K562 (cell line): ENCODE results near the gene PBXIP1. TPM values are rescaled to one million over a fixed set of nuclear protein-coding genes. Genes with fewer than 3 reads are reported as not detected.
A peak's percentile ranks its signal among the peaks of the same experiment; 100 is the strongest.

Source experiments
- CCNT2 ChIP-seq: IDR thresholded peaks from 2 replicates; pipeline ENCODE4 v1.6.1; 2011; ENCODE audit warnings: borderline replicate concordance, low read depth, mild to moderate bottlenecking, moderate library complexity, mixed read lengths, low read length; ENCODE audit not compliant: insufficient read length; ENCODE audit errors: extremely low read depth
- DIDO1 ChIP-seq: fragments of 450-650 bp; IDR thresholded peaks from 2 replicates; pipeline ENCODE4 v1.6.1; 2016; ENCODE audit warnings: low read depth, missing biosample characterization, missing genetic modification characterization
- HIVEP1 ChIP-seq: fragments of 250-450 bp; sonication (Bioruptor Pico); IDR thresholded peaks from 2 replicates; pipeline ENCODE4 v1.4.0; 2020; ENCODE audit warnings: mild to moderate bottlenecking
- L3MBTL2 ChIP-seq: fragments of 450-650 bp; IDR thresholded peaks from 2 replicates; pipeline ENCODE4 v1.6.1; 2016; ENCODE audit warnings: mild to moderate bottlenecking, moderate library complexity
- MAFG ChIP-seq: fragments of 450-650 bp; conservative IDR thresholded peaks from 2 replicates; pipeline ENCODE4 v1.6.1; 2016; ENCODE audit warnings: missing genetic modification characterization, missing compliant biosample characterization
- MEIS2 ChIP-seq: fragments of 450-650 bp; IDR thresholded peaks from 2 replicates; pipeline ENCODE4 v1.6.1; 2014; ENCODE audit warnings: mild to moderate bottlenecking; ENCODE audit not compliant: partially characterized antibody
- PHTF2 ChIP-seq: fragments of 250-450 bp; sonication (Bioruptor Pico); IDR thresholded peaks from 2 replicates; pipeline ENCODE4 v1.5.0; 2021; ENCODE audit warnings: mild to moderate bottlenecking
- RBM15 ChIP-seq: fragments of 200-400 bp; formaldehyde crosslinking; IDR thresholded peaks from 2 replicates; pipeline ENCODE4 v1.6.1; 2018; ENCODE audit warnings: mild to moderate bottlenecking, low read length, moderate library complexity; ENCODE audit not compliant: insufficient read depth
- RBM25 ChIP-seq: fragments of 200-400 bp; formaldehyde crosslinking; IDR thresholded peaks from 2 replicates; pipeline ENCODE4 v1.6.1; 2018; ENCODE audit warnings: low read length, low read depth, moderate library complexity; ENCODE audit not compliant: severe bottlenecking
- SIN3A ChIP-seq, 2 experiments: fragments of 150-350 bp in 1 of 2; IDR thresholded peaks; 2 replicates each; pipeline ENCODE4 v1.6.1; 2011 to 2016; ENCODE audit warnings: borderline replicate concordance in 2 of 2, low read depth in 2 of 2, low read length in 2 of 2, mild to moderate bottlenecking in 2 of 2, moderate library complexity in 2 of 2; ENCODE audit not compliant: control insufficient read depth in 1 of 2
- SLC30A9 ChIP-seq: fragments of 250-450 bp; sonication (Bioruptor Pico); IDR thresholded peaks from 2 replicates; pipeline ENCODE4 v1.8.0; 2022; ENCODE audit warnings: mild to moderate bottlenecking, moderate library complexity
- SP2 ChIP-seq: IDR thresholded peaks from 2 replicates; pipeline ENCODE4 v1.6.1; 2011; ENCODE audit warnings: mild to moderate bottlenecking, low read depth, low read length, moderate library complexity; ENCODE audit not compliant: poor library complexity, severe bottlenecking; ENCODE audit errors: extremely low read depth
- TBL1XR1 ChIP-seq, 2 experiments: IDR thresholded peaks; 2 replicates each; pipeline ENCODE4 v1.6.1; 2012; ENCODE audit warnings: improper control_type of control experiment in 2 of 2, low read length in 2 of 2, mild to moderate bottlenecking in 1 of 2
- XRCC4 ChIP-seq: IDR thresholded peaks from one replicate; pipeline ENCODE4 v1.6.1; 2011; ENCODE audit not compliant: insufficient read depth, insufficient read length; ENCODE audit errors: extremely low read depth
- XRCC5 ChIP-seq: fragments of 200-400 bp; formaldehyde crosslinking; IDR thresholded peaks from 2 replicates; pipeline ENCODE4 v1.6.1; 2017; ENCODE audit warnings: low read depth, mild to moderate bottlenecking, low read length
- ZNF395 ChIP-seq: fragments of 200-800 bp; sonication (Bioruptor generic); IDR thresholded peaks from 2 replicates; pipeline ENCODE4 v1.6.1; 2017; ENCODE audit warnings: missing genetic modification characterization, missing compliant biosample characterization
- polyA plus RNA-seq, 8 experiments: library from polyadenylated mRNA; depleted of rRNA in 4 of 8; stranded (reverse) in 5 of 8; unstranded in 3 of 8; fragments of >200 nt; fragmentation: Nextera tagmentation in 2 of 8; fragmentation: Illumina TruSeq in 1 of 8; extraction: Ambion mirVana in 2 of 8; extraction: Trizol in 1 of 8; gene quantifications; 2 replicates each; pipeline versions ENCODE4 v1.2.1 to v1.2.3, GENCODE V29; 2011 to 2014; ENCODE audit warnings: inconsistent platforms in 1 of 8, missing spikeins in 1 of 8
- total RNA-seq, 7 experiments: library from RNA; depleted of rRNA in 6 of 7; stranded (reverse); fragments of >200 nt in 6 of 7; fragmentation: Illumina TruSeq in 2 of 7; extraction: Trizol in 2 of 7; gene quantifications; 2 replicates each; pipeline versions ENCODE4 v1.2.1 to v1.2.3, GENCODE V29; 2011 to 2021; ENCODE audit warnings: low replicate concordance in 1 of 7
- TF ChIP-seq, protein P1 (sequence below): fragments of 450-650 bp; IDR thresholded peaks from 2 replicates; pipeline ENCODE4 v1.6.1; 2018; ENCODE audit not compliant: partially characterized antibody
- TF ChIP-seq, protein P2 (sequence below): sonication (generic); formaldehyde crosslinking; IDR thresholded peaks from 2 replicates; pipeline ENCODE4 v1.8.1; 2023; ENCODE audit warnings: mild to moderate bottlenecking, missing genetic modification reagents, moderate library complexity
- TF ChIP-seq, protein P3 (sequence below): sonication (generic); formaldehyde crosslinking; IDR thresholded peaks from 2 replicates; pipeline ENCODE4 v1.5.0; 2020; ENCODE audit warnings: missing genetic modification reagents

The PBXIP1 gene
- total and polyA plus RNA-seq, 9 of the 15 experiments (the other 6 are each of a cell fraction or from before 2014, with no cell fraction given): 0.13 to 8.3 (median 5.8) TPM

DNA sequence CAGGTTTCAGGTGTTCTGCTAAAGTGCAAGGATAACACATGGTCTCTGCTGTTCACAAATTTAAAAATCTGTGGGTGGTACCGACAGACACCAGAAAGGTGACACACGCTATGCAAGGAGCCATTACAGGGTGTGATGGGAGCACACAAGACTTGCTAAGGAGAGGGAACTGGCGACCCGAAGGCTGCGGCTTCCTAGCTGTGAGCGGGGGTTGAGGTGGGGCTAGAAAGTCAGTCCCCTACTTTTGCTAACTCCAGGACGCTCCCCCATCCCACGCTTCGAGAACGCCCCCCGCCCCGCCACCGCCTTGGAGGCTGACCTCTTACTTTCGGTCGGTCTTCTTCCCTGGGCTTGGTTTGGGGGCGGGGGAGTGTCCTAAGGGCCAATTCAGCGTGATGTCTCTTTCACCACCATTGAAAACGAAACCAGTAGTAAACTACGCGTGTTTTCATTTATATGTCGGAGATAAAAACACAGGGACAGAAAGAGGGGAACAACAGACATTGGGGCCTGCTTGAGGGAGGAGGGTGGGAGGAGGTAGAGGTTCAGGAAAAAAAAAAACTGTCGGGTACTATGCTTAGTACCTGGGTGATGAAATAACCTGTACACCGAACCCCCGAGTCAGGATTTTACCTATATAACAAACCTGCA, 19.6 kb upstream of the PBXIP1 start (continued):
- TF ChIP-seq RBM25 (no peak), XRCC5 (no peak), TBL1XR1 (IDR thresholded peaks at IDR 0.05; ENCODE audit: low read length in 2 of 2) (0 out of 4 replicates have a peak, but pooled peaks of 1 of the 2 experiments have one; percentile 14), SLC30A9 (no peak), MAFG (no peak), HIVEP1 (CRISPR knock-in tag) (no peak), SP2 (no peak), ZNF395 (no peak), MEIS2 (peak; percentile 45), DIDO1 (tag) (no peak), RBM15 (no peak), PHTF2 (no peak), XRCC4 (no peak), L3MBTL2 (0 out of 2 replicates have a peak, but pooled peaks have one; percentile 7), SIN3A (IDR thresholded peaks at IDR 0.05; ENCODE audit: borderline replicate concordance in 2 of 2, control insufficient read depth in 1 of 2, low read depth in 2 of 2, low read length in 2 of 2) (peak; percentile 47 to 59; a peak in 2 of 4 replicates), CCNT2 (no peak)
- TF ChIP-seq, protein P1, sequence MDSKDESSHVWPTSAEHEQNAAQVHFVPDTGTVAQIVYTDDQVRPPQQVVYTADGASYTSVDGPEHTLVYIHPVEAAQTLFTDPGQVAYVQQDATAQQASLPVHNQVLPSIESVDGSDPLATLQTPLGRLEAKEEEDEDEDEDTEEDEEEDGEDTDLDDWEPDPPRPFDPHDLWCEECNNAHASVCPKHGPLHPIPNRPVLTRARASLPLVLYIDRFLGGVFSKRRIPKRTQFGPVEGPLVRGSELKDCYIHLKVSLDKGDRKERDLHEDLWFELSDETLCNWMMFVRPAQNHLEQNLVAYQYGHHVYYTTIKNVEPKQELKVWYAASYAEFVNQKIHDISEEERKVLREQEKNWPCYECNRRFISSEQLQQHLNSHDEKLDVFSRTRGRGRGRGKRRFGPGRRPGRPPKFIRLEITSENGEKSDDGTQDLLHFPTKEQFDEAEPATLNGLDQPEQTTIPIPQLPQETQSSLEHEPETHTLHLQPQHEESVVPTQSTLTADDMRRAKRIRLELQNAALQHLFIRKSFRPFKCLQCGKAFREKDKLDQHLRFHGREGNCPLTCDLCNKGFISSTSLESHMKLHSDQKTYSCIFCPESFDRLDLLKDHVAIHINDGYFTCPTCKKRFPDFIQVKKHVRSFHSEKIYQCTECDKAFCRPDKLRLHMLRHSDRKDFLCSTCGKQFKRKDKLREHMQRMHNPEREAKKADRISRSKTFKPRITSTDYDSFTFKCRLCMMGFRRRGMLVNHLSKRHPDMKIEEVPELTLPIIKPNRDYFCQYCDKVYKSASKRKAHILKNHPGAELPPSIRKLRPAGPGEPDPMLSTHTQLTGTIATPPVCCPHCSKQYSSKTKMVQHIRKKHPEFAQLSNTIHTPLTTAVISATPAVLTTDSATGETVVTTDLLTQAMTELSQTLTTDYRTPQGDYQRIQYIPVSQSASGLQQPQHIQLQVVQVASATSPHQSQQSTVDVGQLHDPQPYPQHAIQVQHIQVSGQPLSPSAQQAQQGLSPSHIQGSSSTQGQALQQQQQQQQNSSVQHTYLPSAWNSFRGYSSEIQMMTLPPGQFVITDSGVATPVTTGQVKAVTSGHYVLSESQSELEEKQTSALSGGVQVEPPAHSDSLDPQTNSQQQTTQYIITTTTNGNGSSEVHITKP: peak; percentile 33
- TF ChIP-seq, protein P2, sequence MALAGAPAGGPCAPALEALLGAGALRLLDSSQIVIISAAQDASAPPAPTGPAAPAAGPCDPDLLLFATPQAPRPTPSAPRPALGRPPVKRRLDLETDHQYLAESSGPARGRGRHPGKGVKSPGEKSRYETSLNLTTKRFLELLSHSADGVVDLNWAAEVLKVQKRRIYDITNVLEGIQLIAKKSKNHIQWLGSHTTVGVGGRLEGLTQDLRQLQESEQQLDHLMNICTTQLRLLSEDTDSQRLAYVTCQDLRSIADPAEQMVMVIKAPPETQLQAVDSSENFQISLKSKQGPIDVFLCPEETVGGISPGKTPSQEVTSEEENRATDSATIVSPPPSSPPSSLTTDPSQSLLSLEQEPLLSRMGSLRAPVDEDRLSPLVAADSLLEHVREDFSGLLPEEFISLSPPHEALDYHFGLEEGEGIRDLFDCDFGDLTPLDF (CRISPR knock-in tag): 0 out of 2 replicates have a peak, but pooled peaks have one; percentile 23
- TF ChIP-seq, protein P3, sequence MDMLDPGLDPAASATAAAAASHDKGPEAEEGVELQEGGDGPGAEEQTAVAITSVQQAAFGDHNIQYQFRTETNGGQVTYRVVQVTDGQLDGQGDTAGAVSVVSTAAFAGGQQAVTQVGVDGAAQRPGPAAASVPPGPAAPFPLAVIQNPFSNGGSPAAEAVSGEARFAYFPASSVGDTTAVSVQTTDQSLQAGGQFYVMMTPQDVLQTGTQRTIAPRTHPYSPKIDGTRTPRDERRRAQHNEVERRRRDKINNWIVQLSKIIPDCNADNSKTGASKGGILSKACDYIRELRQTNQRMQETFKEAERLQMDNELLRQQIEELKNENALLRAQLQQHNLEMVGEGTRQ (CRISPR knock-in tag): no peak
